Hematopoietic multipotent progenitor cell (in vitro differentiated cells): ENCODE results near the gene FANCD2OS. TPM values are rescaled to one million over a fixed set of nuclear protein-coding genes. Genes with fewer than 3 reads are reported as not detected.
"Not testable (repeated sequence)": the region's sequence is repeated elsewhere in the genome, so short reads cannot be mapped to it uniquely, and the experiment has no call there.

Experiments used
- DNase-seq, 3 donors: peaks; one replicate each; pipeline ENCODE4 v3.0.0-alpha.2; 2011 to 2015; ENCODE audit warnings: low read depth in 2 of 3, low spot score in 2 of 3
- total RNA-seq: library from RNA; depleted of rRNA; stranded (reverse); fragments of >200 nt; gene quantifications from one replicate; pipeline ENCODE4 v1.2.3, GENCODE V29; 2012

Gene FANCD2OS
- total RNA-seq, 1 donor = not detected

- no peak for DNase-seq
These were observed 9.0 kb downstream of the FANCD2OS start for GRCh38 chr3:10099041-10099440.

DNA sequence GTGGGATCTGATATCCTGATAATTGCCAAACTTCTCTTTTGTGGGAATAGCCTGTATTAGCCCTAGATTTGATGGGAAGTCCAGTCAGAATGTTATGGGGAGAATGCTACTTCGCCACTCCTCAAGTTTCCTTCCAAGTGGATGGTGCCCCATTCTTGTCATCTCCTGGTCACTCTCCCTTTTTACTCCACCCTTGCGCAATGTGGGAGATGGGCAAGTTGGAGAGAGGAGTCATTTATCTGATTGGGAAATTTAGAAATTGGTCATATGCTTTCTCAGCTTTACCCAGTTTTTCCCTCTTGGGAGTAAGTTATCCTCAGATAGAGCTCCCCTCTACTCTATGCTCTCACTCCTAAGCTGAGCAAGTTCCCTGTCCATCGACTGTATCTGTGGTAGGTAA is 14.4 kb downstream of the FANCD2OS start:
- no peak for DNase-seq

GRCh38 chr3:10091387-10091786 is 16.7 kb downstream of the FANCD2OS start:
- DNase-seq = not testable (repeated sequence)

- DNase-seq = not testable (repeated sequence)
These were observed 17.3 kb downstream of the FANCD2OS start for GRCh38 chr3:10090774-10091173.

DNA sequence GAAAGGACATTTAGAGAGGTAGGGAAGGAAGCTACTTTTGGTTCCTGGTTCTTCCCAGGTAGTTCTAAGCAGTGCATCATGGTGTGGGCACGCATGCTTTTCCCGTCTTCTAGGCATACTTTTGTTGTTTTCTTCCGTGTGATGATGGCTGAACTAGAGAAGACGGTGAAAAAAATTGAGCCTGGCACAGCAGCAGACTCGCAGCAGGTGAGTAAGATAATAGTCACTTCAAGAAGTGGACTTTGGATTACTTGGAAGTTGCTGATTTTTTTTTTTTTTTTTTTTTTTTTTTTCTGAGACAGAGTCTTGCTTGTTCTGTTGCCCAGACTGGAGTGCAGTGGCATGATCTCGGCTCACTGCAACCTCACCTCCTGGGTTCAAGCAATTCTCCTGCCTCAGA is 17.9 kb downstream of the FANCD2OS start:
- DNase-seq = no peak

- DNase-seq = no peak
These were observed 19.8 kb downstream of the FANCD2OS start for GRCh38 chr3:10088256-10088655.

- no peak for DNase-seq
These were observed 22.3 kb downstream of the FANCD2OS start for GRCh38 chr3:10085738-10086137.

DNA sequence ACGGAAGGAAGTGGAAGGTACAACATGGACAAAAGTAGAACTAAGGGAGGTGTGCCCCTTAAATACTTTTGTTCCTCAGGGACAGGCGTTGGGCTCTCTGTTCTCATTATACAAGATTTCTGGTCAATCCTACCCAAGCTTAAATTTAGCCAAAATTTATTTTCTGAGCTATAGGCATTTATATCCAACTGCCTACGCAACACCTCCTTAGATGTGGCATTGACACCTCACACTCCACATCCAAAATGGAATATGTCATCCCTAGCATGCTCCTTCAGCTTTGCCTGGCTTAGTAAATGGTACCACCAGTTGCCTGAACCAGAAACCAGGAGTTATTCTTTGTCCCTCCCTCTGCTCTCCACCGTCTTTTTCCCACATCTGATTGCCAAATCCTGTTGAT is 26.2 kb downstream of the FANCD2OS start:
- DNase-seq = no peak

- no peak for DNase-seq
These were observed 33.4 kb downstream of the FANCD2OS start for GRCh38 chr3:10074666-10075065.

DNA sequence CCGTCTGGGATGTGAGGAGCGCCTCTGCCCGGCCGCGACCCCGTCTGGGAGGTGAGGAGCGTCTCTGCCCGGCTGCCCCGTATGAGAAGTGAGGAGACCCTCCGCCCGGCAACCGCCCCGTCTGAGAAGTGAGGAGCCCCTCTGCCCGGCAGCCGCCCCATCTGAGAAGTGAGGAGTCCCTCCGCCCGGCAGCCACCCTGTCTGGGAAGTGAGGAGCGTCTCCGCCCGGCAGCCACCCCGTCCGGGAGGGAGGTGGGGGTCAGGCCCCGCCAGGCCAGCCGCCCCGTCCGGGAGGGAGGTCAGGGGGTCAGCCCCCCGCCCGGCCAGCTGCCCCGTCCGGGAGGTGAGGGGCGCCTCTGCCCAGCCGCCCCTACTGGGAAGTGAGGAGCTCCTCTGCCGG is 38.0 kb downstream of the FANCD2OS start:
- DNase-seq = not testable (repeated sequence)

DNA sequence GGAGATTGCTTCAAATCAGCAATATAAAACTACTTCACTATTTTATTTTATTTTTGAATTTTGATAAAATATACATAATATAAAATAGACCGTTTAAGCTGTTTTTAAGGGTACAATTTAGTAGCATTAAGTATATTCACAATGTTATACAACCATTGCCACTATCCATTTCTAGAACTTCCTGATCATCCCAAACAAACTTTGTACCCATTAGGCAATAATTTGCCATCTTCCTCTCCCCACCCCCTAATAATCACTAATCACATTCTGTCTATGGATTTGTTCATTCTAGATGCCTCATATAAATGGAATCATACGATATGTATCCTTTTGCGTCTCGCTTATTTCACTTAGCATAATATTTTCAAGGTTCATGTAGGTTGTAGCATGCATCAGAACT is 53.0 kb downstream of the FANCD2OS start:
- DNase-seq = no peak

Other genes starting within 250 kb of the FANCD2OS start
- under 0.01 TPM for gene CIDEC, start 228.0 kb downstream of the FANCD2OS start, total RNA-seq
- 41.5 TPM for gene JAGN1, start 217.6 kb downstream of the FANCD2OS start, total RNA-seq
- gene IL17RE, start 205.4 kb downstream of the FANCD2OS start, total RNA-seq = 1.9 TPM
- 31.2 TPM for gene IL17RC, start 191.2 kb downstream of the FANCD2OS start, total RNA-seq
- 22.1 TPM for gene CRELD1, start 174.4 kb downstream of the FANCD2OS start, total RNA-seq
- 8.1 TPM for gene PRRT3, start 155.8 kb downstream of the FANCD2OS start, total RNA-seq
- gene EMC3, start 121.4 kb downstream of the FANCD2OS start, total RNA-seq = 37.4 TPM
- 8.9 TPM for gene FANCD2, start 81.8 kb downstream of the FANCD2OS start, total RNA-seq
- gene BRK1, start 7.4 kb upstream of the FANCD2OS start, total RNA-seq = 76.5 TPM
- gene VHL, start 33.5 kb upstream of the FANCD2OS start, total RNA-seq = 41.2 TPM
- 4.8 TPM for gene IRAK2, start 56.7 kb upstream of the FANCD2OS start, total RNA-seq
- gene TATDN2, start 140.2 kb upstream of the FANCD2OS start, total RNA-seq = 14.0 TPM
- gene GHRL, start 184.7 kb upstream of the FANCD2OS start, total RNA-seq = 1.1 TPM
- 120 TPM for gene SEC13, start 212.9 kb upstream of the FANCD2OS start, total RNA-seq